GM21619 (cell line): Measurements from ENCODE around the gene HOXA2.

ENCODE experiments used
- ATAC-seq: cut with Tn5 transposase; IDR thresholded peaks from one replicate; pipeline ENCODE4 v1.9.1; 2021; ENCODE audit not compliant: unreplicated experiment

HOXA2 gene

GRCh38 chr7:27100694-27101170, 1.8 kb downstream of the HOXA2 start:
- no peak for ATAC-seq

- no peak for ATAC-seq
Observed at GRCh38 chr7:27099453-27100370, 2.8 kb downstream of the HOXA2 start.

GRCh38 chr7:27098578-27099451, 3.7 kb downstream of the HOXA2 start:
- no peak for ATAC-seq

GRCh38 chr7:27097686-27098577, 4.6 kb downstream of the HOXA2 start:
- no peak for ATAC-seq

GRCh38 chr7:27096768-27097514, 5.5 kb downstream of the HOXA2 start:
- ATAC-seq = no peak

- peak; percentile 91 for ATAC-seq
Observed at GRCh38 chr7:27095897-27096767, 6.4 kb downstream of the HOXA2 start, which contains the start of gene HOXA1. Gene HOXA1 (minus strand): TSS chr7:27096000. CDS start chr7:27095912, 88 bp downstream.

- peak; percentile 2 for ATAC-seq
Observed at GRCh38 chr7:27095050-27095896, 7.2 kb downstream of the HOXA2 start.

GRCh38 chr7:27094304-27095049, 8.0 kb downstream of the HOXA2 start:
- ATAC-seq = no peak

GRCh38 chr7:27093184-27093895, 9.1 kb downstream of the HOXA2 start:
- ATAC-seq = no peak

- ATAC-seq = no peak
Observed at GRCh38 chr7:27092819-27093110, 9.7 kb downstream of the HOXA2 start.

- ATAC-seq = no peak
Observed at GRCh38 chr7:27091941-27092818, 10.3 kb downstream of the HOXA2 start.

- ATAC-seq = no peak
Observed at GRCh38 chr7:27091105-27091504, 11.4 kb downstream of the HOXA2 start.

- no peak for ATAC-seq
Observed at GRCh38 chr7:27088002-27088922, 14.2 kb downstream of the HOXA2 start.

GRCh38 chr7:27083646-27084045, 18.8 kb downstream of the HOXA2 start:
- no peak for ATAC-seq

- no peak for ATAC-seq
Observed at GRCh38 chr7:27082171-27082570, 20.3 kb downstream of the HOXA2 start.
